Effector memory CD8-positive, alpha-beta T cell (primary cell): Measurements from ENCODE around the gene FBRSL1.

Experiments used
- ATAC-seq: fragments of 150-1000 bp; cut with Tn5 transposase; replicated peaks from 2 replicates; pipeline ENCODE4 v1.10.0; 2021; ENCODE audit warnings: mild to moderate bottlenecking, moderate library complexity
- DNase-seq, 3 experiments: peaks; one replicate each; pipeline ENCODE4 v3.0.0; 2021
- H3K27ac Mint-ChIP-seq, 2 donors: one replicate each; pipeline ENCODE4 v1.8.0; 2022; ENCODE audit warnings: mild to moderate bottlenecking in 2 of 2, mixed read lengths in 2 of 2, moderate library complexity in 2 of 2
- H3K27me3 Mint-ChIP-seq, 2 donors: one replicate each; pipeline ENCODE4 v1.8.0; 2022; ENCODE audit warnings: mixed read lengths in 2 of 2
- H3K36me3 Mint-ChIP-seq: one replicate; pipeline ENCODE4 v1.8.0; 2022; ENCODE audit warnings: mild to moderate bottlenecking, moderate library complexity, mixed read lengths; ENCODE audit not compliant: insufficient read depth
- H3K4me1 Mint-ChIP-seq, 2 donors: one replicate each; pipeline ENCODE4 v1.8.0; 2022; ENCODE audit warnings: low read depth in 2 of 2, mixed read lengths in 2 of 2
- H3K4me3 Mint-ChIP-seq, 2 donors: one replicate each; pipeline ENCODE4 v1.8.0; 2022; ENCODE audit warnings: mild to moderate bottlenecking in 2 of 2, mixed read lengths in 2 of 2, moderate library complexity in 2 of 2
- H3K9me3 Mint-ChIP-seq, 2 donors: one replicate each; pipeline ENCODE4 v1.8.0; 2022; ENCODE audit warnings: mixed read lengths in 2 of 2

FBRSL1 gene

GRCh38 chr12:132542661-132543060, 52.7 kb downstream of the FBRSL1 start:
- Mint-ChIP-seq H3K4me1 (peaks cover 2 to 3% of the 10 kb centered on the region in 2 donors), H3K27me3 (no peaks in the 10 kb centered on the region), H3K9me3 (no peaks in the 10 kb centered on the region)

GRCh38 chr12:132543298-132544079, 53.5 kb downstream of the FBRSL1 start:
- Mint-ChIP-seq H3K4me1 (no peaks in the 10 kb centered on the region), H3K36me3 (peaks cover 7% of the 10 kb centered on the region), H3K27ac (peak overlapping the region in 1 of 2 donors; percentile 19), H3K27me3 (no peaks in the 10 kb centered on the region), H3K9me3 (no peaks in the 10 kb centered on the region), H3K4me3 (peak overlapping the region in 1 of 2 donors; percentile 36)
- no peak for DNase-seq
- ATAC-seq = peak; percentile 65

More at GRCh38 chr12:132542661-132543060, 52.7 kb downstream of the FBRSL1 start:
- no peak overlapping the region for H3K27ac Mint-ChIP-seq
- DNase-seq (no peak), ATAC-seq (no peak)
- peaks cover 8% of the 10 kb centered on the region for H3K36me3 Mint-ChIP-seq
- H3K4me3 Mint-ChIP-seq = no peak overlapping the region

GRCh38 chr12:132544080-132544397, 54.1 kb downstream of the FBRSL1 start:
- Mint-ChIP-seq H3K4me1 (no peaks in the 10 kb centered on the region), H3K4me3 (no peak overlapping the region), H3K27ac (no peak overlapping the region), H3K36me3 (peaks cover 7% of the 10 kb centered on the region), H3K9me3 (no peaks in the 10 kb centered on the region), H3K27me3 (no peaks in the 10 kb centered on the region)
- DNase-seq (no peak), ATAC-seq (no peak)

GRCh38 chr12:132544498-132544897, 54.5 kb downstream of the FBRSL1 start:
- no peak for ATAC-seq
- DNase-seq = no peak
- Mint-ChIP-seq H3K4me1 (no peaks in the 10 kb centered on the region), H3K9me3 (no peaks in the 10 kb centered on the region), H3K27ac (no peak overlapping the region), H3K27me3 (no peaks in the 10 kb centered on the region), H3K36me3 (peaks cover 7% of the 10 kb centered on the region), H3K4me3 (no peak overlapping the region)

- H3K27ac Mint-ChIP-seq = no peak overlapping the region
- no peaks in the 10 kb centered on the region for H3K9me3 Mint-ChIP-seq
- H3K4me3 Mint-ChIP-seq = no peak overlapping the region
- ATAC-seq = no peak
- H3K27me3 Mint-ChIP-seq = no peaks in the 10 kb centered on the region
- peaks cover 7% of the 10 kb centered on the region for H3K36me3 Mint-ChIP-seq
- DNase-seq = no peak
- no peaks in the 10 kb centered on the region for H3K4me1 Mint-ChIP-seq
These were observed 55.4 kb downstream of the FBRSL1 start for GRCh38 chr12:132545164-132545953.

- no peaks in the 10 kb centered on the region for H3K27me3 Mint-ChIP-seq
- peak overlapping the region in 1 of 2 donors; percentile 10 for H3K4me3 Mint-ChIP-seq
- no peak for DNase-seq
- H3K36me3 Mint-ChIP-seq = peaks cover 7% of the 10 kb centered on the region
- no peaks in the 10 kb centered on the region for H3K9me3 Mint-ChIP-seq
- H3K4me1 Mint-ChIP-seq = no peaks in the 10 kb centered on the region
- ATAC-seq = no peak
- no peak overlapping the region for H3K27ac Mint-ChIP-seq
These were observed 56.0 kb downstream of the FBRSL1 start for GRCh38 chr12:132545955-132546354.

GRCh38 chr12:132546647-132547046, 56.7 kb downstream of the FBRSL1 start:
- Mint-ChIP-seq H3K27me3 (no peaks in the 10 kb centered on the region), H3K4me3 (no peak overlapping the region), H3K27ac (no peak overlapping the region), H3K9me3 (no peaks in the 10 kb centered on the region), H3K4me1 (no peaks in the 10 kb centered on the region), H3K36me3 (peaks cover 7% of the 10 kb centered on the region)
- no peak for DNase-seq
- no peak for ATAC-seq

- no peak overlapping the region for H3K4me3 Mint-ChIP-seq
- H3K36me3 Mint-ChIP-seq = peaks cover 7% of the 10 kb centered on the region
- H3K4me1 Mint-ChIP-seq = no peaks in the 10 kb centered on the region
- no peaks in the 10 kb centered on the region for H3K9me3 Mint-ChIP-seq
- H3K27ac Mint-ChIP-seq = no peak overlapping the region
- DNase-seq = no peak
- ATAC-seq = no peak
- no peaks in the 10 kb centered on the region for H3K27me3 Mint-ChIP-seq
These were observed 57.3 kb downstream of the FBRSL1 start for GRCh38 chr12:132547205-132547740.

- Mint-ChIP-seq H3K27ac (no peak overlapping the region), H3K27me3 (no peaks in the 10 kb centered on the region), H3K4me3 (no peak overlapping the region), H3K9me3 (no peaks in the 10 kb centered on the region), H3K36me3 (peaks cover 10% of the 10 kb centered on the region), H3K4me1 (no peaks in the 10 kb centered on the region)
- DNase-seq (no peak), ATAC-seq (no peak)
These were observed 58.6 kb downstream of the FBRSL1 start for GRCh38 chr12:132548430-132549058.

- ATAC-seq (no peak), DNase-seq (no peak)
- Mint-ChIP-seq H3K27ac (no peak overlapping the region), H3K36me3 (peaks cover 9% of the 10 kb centered on the region), H3K27me3 (no peaks in the 10 kb centered on the region), H3K4me3 (no peak overlapping the region), H3K9me3 (no peaks in the 10 kb centered on the region), H3K4me1 (no peaks in the 10 kb centered on the region)
These were observed 59.1 kb downstream of the FBRSL1 start for GRCh38 chr12:132549059-132549458.

GRCh38 chr12:132550014-132550802, 60.3 kb downstream of the FBRSL1 start:
- Mint-ChIP-seq H3K9me3 (no peaks in the 10 kb centered on the region), H3K4me1 (no peaks in the 10 kb centered on the region), H3K27ac (no peak overlapping the region), H3K27me3 (no peaks in the 10 kb centered on the region), H3K36me3 (peaks cover 14% of the 10 kb centered on the region), H3K4me3 (no peak overlapping the region)
- ATAC-seq (no peak), DNase-seq (no peak)

- ATAC-seq = no peak
- Mint-ChIP-seq H3K4me3 (no peak overlapping the region), H3K9me3 (no peaks in the 10 kb centered on the region), H3K27ac (no peak overlapping the region), H3K36me3 (peaks cover 13% of the 10 kb centered on the region), H3K4me1 (no peaks in the 10 kb centered on the region), H3K27me3 (no peaks in the 10 kb centered on the region)
- DNase-seq = no peak
These were observed 61.1 kb downstream of the FBRSL1 start for GRCh38 chr12:132550830-132551640.
